ENCODE measurements around the gene ZCCHC17.

ZCCHC17 gene

GRCh38 chr1:31407029-31407626, 110.3 kb downstream of the ZCCHC17 start:
- WGBS, 2 donors (ENCODE audit: extremely low coverage in 2 of 2, insufficient read length in 2 of 2, insufficient replicate concordance in 1 of 2) = no CpG with 5 or more reads among the region's 18 CpGs
- H3K4me1 ChIP-seq (ENCODE audit: control insufficient read depth in 2 of 2, insufficient read depth in 1 of 2, low read depth in 1 of 2, low read length in 2 of 2) = peaks cover 4 to 5% of the 10 kb centered on the region in 2 donors
- H2AK5ac ChIP-seq (ENCODE audit: low read depth, low read length) = peak overlapping the region; percentile 85
- H4K91ac ChIP-seq (ENCODE audit: low read depth, low read length, poor library complexity) = peak overlapping the region; percentile 9
- no peaks in the 10 kb centered on the region for H3K9me3 ChIP-seq (replicated peaks in 1 of 2; ENCODE audit: control insufficient read depth in 2 of 2, insufficient read depth in 1 of 2, low read depth in 1 of 2, low read length in 2 of 2)
- H3K9ac ChIP-seq (ENCODE audit: low read depth, low read length, poor library complexity) = no peak overlapping the region
- H3K4ac ChIP-seq (ENCODE audit: low read length) = no peak overlapping the region
- no peaks in the 10 kb centered on the region for H3K27me3 ChIP-seq (ENCODE audit: control insufficient read depth in 3 of 3, insufficient read depth in 3 of 3, low read depth in 1 of 3, low read length in 3 of 3)
- H4K8ac ChIP-seq (ENCODE audit: low read depth, low read length) = no peak overlapping the region
- peak overlapping the region; percentile 43 for H2AFZ ChIP-seq (ENCODE audit: low read length)
- H3K4me3 ChIP-seq (ENCODE audit: low read length in 2 of 2) = peak overlapping the region in 1 of 2 donors; percentile 11
- H2BK12ac ChIP-seq (ENCODE audit: low read length) = peak overlapping the region; percentile 14
- no peak overlapping the region for H3K27ac ChIP-seq (replicated peaks; ENCODE audit: low read length)
- peak overlapping the region; percentile 53 for H3K18ac ChIP-seq (ENCODE audit: low read length)
- peak overlapping the region; percentile 67 for H3K23ac ChIP-seq (ENCODE audit: low read depth, low read length, poor library complexity)
- peak overlapping the region; percentile 78 for H2BK15ac ChIP-seq (ENCODE audit: low read length)
- no peak overlapping the region for H2BK120ac ChIP-seq (ENCODE audit: low read depth, low read length)
- no peaks in the 10 kb centered on the region for H3K79me1 ChIP-seq (ENCODE audit: low read depth, low read length)
- peak overlapping the region; percentile 84 for H3K14ac ChIP-seq (ENCODE audit: low read length)
- no peak overlapping the region for H2BK5ac ChIP-seq (ENCODE audit: low read length)
- no peak for DNase-seq (ENCODE audit: low spot score)
- H3K36me3 ChIP-seq (replicated peaks in 1 of 2; ENCODE audit: control insufficient read depth in 2 of 2, insufficient read depth in 2 of 2, low read length in 2 of 2) = no peaks in the 10 kb centered on the region
- no peak overlapping the region for H3K4me2 ChIP-seq (ENCODE audit: insufficient read depth, low read length, poor library complexity, severe bottlenecking)

- Histone ChIP-seq H2AK5ac (ENCODE audit: low read depth, low read length) (peak overlapping the region; percentile 13), H3K4me2 (ENCODE audit: insufficient read depth, low read length, poor library complexity, severe bottlenecking) (no peak overlapping the region), H3K23ac (ENCODE audit: low read depth, low read length, poor library complexity) (no peak overlapping the region), H3K9ac (ENCODE audit: low read depth, low read length, poor library complexity) (peak overlapping the region; percentile 30), H3K27ac (replicated peaks; ENCODE audit: low read length) (no peak overlapping the region), H3K79me1 (ENCODE audit: low read depth, low read length) (peaks cover 4% of the 10 kb centered on the region), H3K4me3 (ENCODE audit: low read length in 2 of 2) (no peak overlapping the region), H2BK5ac (ENCODE audit: low read length) (no peak overlapping the region), H2BK12ac (ENCODE audit: low read length) (no peak overlapping the region), H3K4ac (ENCODE audit: low read length) (no peak overlapping the region), H3K9me3 (replicated peaks in 1 of 2; ENCODE audit: control insufficient read depth in 2 of 2, insufficient read depth in 1 of 2, low read depth in 1 of 2, low read length in 2 of 2) (no peaks in the 10 kb centered on the region), H2BK15ac (ENCODE audit: low read length) (no peak overlapping the region), H3K4me1 (ENCODE audit: control insufficient read depth in 2 of 2, insufficient read depth in 1 of 2, low read depth in 1 of 2, low read length in 2 of 2) (peaks cover 7 to 10% of the 10 kb centered on the region in 2 donors), H2BK120ac (ENCODE audit: low read depth, low read length) (no peak overlapping the region), H3K18ac (ENCODE audit: low read length) (peak overlapping the region; percentile 80), H4K91ac (ENCODE audit: low read depth, low read length, poor library complexity) (no peak overlapping the region), H2AFZ (ENCODE audit: low read length) (no peak overlapping the region), H3K27me3 (ENCODE audit: control insufficient read depth in 3 of 3, insufficient read depth in 3 of 3, low read depth in 1 of 3, low read length in 3 of 3) (no peaks in the 10 kb centered on the region), H3K14ac (ENCODE audit: low read length) (no peak overlapping the region), H4K8ac (ENCODE audit: low read depth, low read length) (no peak overlapping the region), H3K36me3 (replicated peaks in 1 of 2; ENCODE audit: control insufficient read depth in 2 of 2, insufficient read depth in 2 of 2, low read length in 2 of 2) (no peaks in the 10 kb centered on the region)
- no peak for DNase-seq (ENCODE audit: low spot score)
- no CpG with 5 or more reads among the region's 5 CpGs for WGBS, 2 donors (ENCODE audit: extremely low coverage in 2 of 2, insufficient read length in 2 of 2, insufficient replicate concordance in 1 of 2)
These were observed 112.0 kb downstream of the ZCCHC17 start for GRCh38 chr1:31408788-31409318.

GRCh38 chr1:31409946-31410858, 113.4 kb downstream of the ZCCHC17 start:
- no peak for DNase-seq (ENCODE audit: low spot score)
- H3K4me2 ChIP-seq (ENCODE audit: insufficient read depth, low read length, poor library complexity, severe bottlenecking) = no peak overlapping the region

GRCh38 chr1:31410871-31411270, 114.0 kb downstream of the ZCCHC17 start:
- H3K27me3 ChIP-seq (ENCODE audit: control insufficient read depth in 3 of 3, insufficient read depth in 3 of 3, low read depth in 1 of 3, low read length in 3 of 3) = no peaks in the 10 kb centered on the region
- no CpG with 5 or more reads among the region's 4 CpGs for WGBS, 2 donors (ENCODE audit: extremely low coverage in 2 of 2, insufficient read length in 2 of 2, insufficient replicate concordance in 1 of 2)

More at GRCh38 chr1:31409946-31410858, 113.4 kb downstream of the ZCCHC17 start:
- no peak overlapping the region for H3K14ac ChIP-seq (ENCODE audit: low read length)
- H2BK5ac ChIP-seq (ENCODE audit: low read length) = no peak overlapping the region
- no peak overlapping the region for H2BK120ac ChIP-seq (ENCODE audit: low read depth, low read length)
- H2BK12ac ChIP-seq (ENCODE audit: low read length) = no peak overlapping the region
- H3K9ac ChIP-seq (ENCODE audit: low read depth, low read length, poor library complexity) = no peak overlapping the region
- H3K4me3 ChIP-seq (ENCODE audit: low read length in 2 of 2) = no peak overlapping the region
- no peak overlapping the region for H3K23ac ChIP-seq (ENCODE audit: low read depth, low read length, poor library complexity)
- H3K27me3 ChIP-seq (ENCODE audit: control insufficient read depth in 3 of 3, insufficient read depth in 3 of 3, low read depth in 1 of 3, low read length in 3 of 3) = no peaks in the 10 kb centered on the region
- H4K91ac ChIP-seq (ENCODE audit: low read depth, low read length, poor library complexity) = no peak overlapping the region
- H4K8ac ChIP-seq (ENCODE audit: low read depth, low read length) = no peak overlapping the region
- no peak overlapping the region for H3K18ac ChIP-seq (ENCODE audit: low read length)
- no peak overlapping the region for H2AK5ac ChIP-seq (ENCODE audit: low read depth, low read length)
- no peaks in the 10 kb centered on the region for H3K9me3 ChIP-seq (replicated peaks in 1 of 2; ENCODE audit: control insufficient read depth in 2 of 2, insufficient read depth in 1 of 2, low read depth in 1 of 2, low read length in 2 of 2)
- WGBS, 2 donors (ENCODE audit: extremely low coverage in 2 of 2, insufficient read length in 2 of 2, insufficient replicate concordance in 1 of 2) = no CpG with 5 or more reads among the region's 6 CpGs
- no peaks in the 10 kb centered on the region for H3K36me3 ChIP-seq (replicated peaks in 1 of 2; ENCODE audit: control insufficient read depth in 2 of 2, insufficient read depth in 2 of 2, low read length in 2 of 2)
- H3K79me1 ChIP-seq (ENCODE audit: low read depth, low read length) = peaks cover 7% of the 10 kb centered on the region
- H3K4ac ChIP-seq (ENCODE audit: low read length) = no peak overlapping the region
- no peak overlapping the region for H3K27ac ChIP-seq (replicated peaks; ENCODE audit: low read length)
- peaks cover 15 to 17% of the 10 kb centered on the region in 2 donors for H3K4me1 ChIP-seq (ENCODE audit: control insufficient read depth in 2 of 2, insufficient read depth in 1 of 2, low read depth in 1 of 2, low read length in 2 of 2)
- H2BK15ac ChIP-seq (ENCODE audit: low read length) = no peak overlapping the region
- no peak overlapping the region for H2AFZ ChIP-seq (ENCODE audit: low read length)

More at GRCh38 chr1:31410871-31411270, 114.0 kb downstream of the ZCCHC17 start:
- Histone ChIP-seq H3K18ac (ENCODE audit: low read length) (no peak overlapping the region), H3K4ac (ENCODE audit: low read length) (no peak overlapping the region), H2BK12ac (ENCODE audit: low read length) (no peak overlapping the region), H2BK15ac (ENCODE audit: low read length) (no peak overlapping the region), H2AFZ (ENCODE audit: low read length) (no peak overlapping the region), H2AK5ac (ENCODE audit: low read depth, low read length) (no peak overlapping the region), H3K27ac (replicated peaks; ENCODE audit: low read length) (no peak overlapping the region), H2BK5ac (ENCODE audit: low read length) (no peak overlapping the region), H3K9me3 (replicated peaks in 1 of 2; ENCODE audit: control insufficient read depth in 2 of 2, insufficient read depth in 1 of 2, low read depth in 1 of 2, low read length in 2 of 2) (no peaks in the 10 kb centered on the region), H2BK120ac (ENCODE audit: low read depth, low read length) (no peak overlapping the region), H3K4me3 (ENCODE audit: low read length in 2 of 2) (no peak overlapping the region), H3K4me2 (ENCODE audit: insufficient read depth, low read length, poor library complexity, severe bottlenecking) (no peak overlapping the region), H3K23ac (ENCODE audit: low read depth, low read length, poor library complexity) (no peak overlapping the region), H3K79me1 (ENCODE audit: low read depth, low read length) (peaks cover 7% of the 10 kb centered on the region), H3K36me3 (replicated peaks in 1 of 2; ENCODE audit: control insufficient read depth in 2 of 2, insufficient read depth in 2 of 2, low read length in 2 of 2) (peaks cover under 1 to 3% of the 10 kb centered on the region in 2 donors), H3K4me1 (ENCODE audit: control insufficient read depth in 2 of 2, insufficient read depth in 1 of 2, low read depth in 1 of 2, low read length in 2 of 2) (peaks cover 20 to 21% of the 10 kb centered on the region in 2 donors), H3K9ac (ENCODE audit: low read depth, low read length, poor library complexity) (no peak overlapping the region), H4K8ac (ENCODE audit: low read depth, low read length) (no peak overlapping the region), H3K14ac (ENCODE audit: low read length) (no peak overlapping the region), H4K91ac (ENCODE audit: low read depth, low read length, poor library complexity) (no peak overlapping the region)
- no peak for DNase-seq (ENCODE audit: low spot score)
